HL-60 (cell line): Measurements from ENCODE around the gene GRHL3.

ENCODE experiments used
- POLR2AphosphoS5 ChIP-seq: IDR thresholded peaks from 2 replicates; pipeline ENCODE4 v1.6.1; 2012; ENCODE audit warnings: low read depth
- TF ChIP-seq, protein P1 (sequence below): IDR thresholded peaks from one replicate; pipeline ENCODE4 v1.5.1; 2011; ENCODE audit warnings: low read length, control low read depth, inconsistent platforms; ENCODE audit not compliant: insufficient read depth

DNA sequence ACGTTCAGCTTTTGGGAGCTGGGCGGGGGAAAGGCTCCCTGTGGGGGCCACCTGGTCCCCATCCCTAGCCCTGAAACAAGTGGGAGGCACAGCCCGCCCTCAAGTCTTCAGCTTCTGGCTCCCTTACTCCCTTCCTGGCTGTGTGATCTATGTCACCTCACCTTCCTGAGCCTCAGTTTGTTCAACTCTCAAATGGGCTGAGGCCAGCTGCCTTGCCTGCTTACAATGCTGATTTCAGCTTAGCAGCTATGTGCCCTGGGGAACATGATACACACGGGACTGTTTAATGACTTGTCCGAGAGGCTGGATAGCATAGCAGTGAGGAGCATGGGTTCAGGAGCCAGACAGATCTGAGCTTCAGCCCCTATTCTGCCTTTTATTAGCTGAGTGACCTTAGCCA is 19.3 kb downstream of the GRHL3 start:
- TF ChIP-seq, protein P1, sequence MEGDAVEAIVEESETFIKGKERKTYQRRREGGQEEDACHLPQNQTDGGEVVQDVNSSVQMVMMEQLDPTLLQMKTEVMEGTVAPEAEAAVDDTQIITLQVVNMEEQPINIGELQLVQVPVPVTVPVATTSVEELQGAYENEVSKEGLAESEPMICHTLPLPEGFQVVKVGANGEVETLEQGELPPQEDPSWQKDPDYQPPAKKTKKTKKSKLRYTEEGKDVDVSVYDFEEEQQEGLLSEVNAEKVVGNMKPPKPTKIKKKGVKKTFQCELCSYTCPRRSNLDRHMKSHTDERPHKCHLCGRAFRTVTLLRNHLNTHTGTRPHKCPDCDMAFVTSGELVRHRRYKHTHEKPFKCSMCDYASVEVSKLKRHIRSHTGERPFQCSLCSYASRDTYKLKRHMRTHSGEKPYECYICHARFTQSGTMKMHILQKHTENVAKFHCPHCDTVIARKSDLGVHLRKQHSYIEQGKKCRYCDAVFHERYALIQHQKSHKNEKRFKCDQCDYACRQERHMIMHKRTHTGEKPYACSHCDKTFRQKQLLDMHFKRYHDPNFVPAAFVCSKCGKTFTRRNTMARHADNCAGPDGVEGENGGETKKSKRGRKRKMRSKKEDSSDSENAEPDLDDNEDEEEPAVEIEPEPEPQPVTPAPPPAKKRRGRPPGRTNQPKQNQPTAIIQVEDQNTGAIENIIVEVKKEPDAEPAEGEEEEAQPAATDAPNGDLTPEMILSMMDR = no peak
- no peak for TF ChIP-seq POLR2AphosphoS5
